ENCODE results near the gene PVR. TPM values are rescaled to one million over a fixed set of nuclear protein-coding genes. Genes with fewer than 3 reads are reported as not detected.
"Not testable (repeated sequence)": the region's sequence is repeated elsewhere in the genome, so short reads cannot be mapped to it uniquely, and the experiment has no call there.

The PVR gene
- total and polyA plus RNA-seq, 4 donors, result 11.4 to 49.0 (median 32.1) TPM

GRCh38 chr19:44666852-44667556 is 23.3 kb downstream of the PVR start:
- WGBS, result 83% methylated on average over 7 of the region's 7 CpGs

GRCh38 chr19:44668985-44669764 is 25.5 kb downstream of the PVR start:
- no peaks in the 10 kb centered on the region for H3K9me3 ChIP-seq (ENCODE audit: control insufficient read depth in 4 of 4, low read length in 3 of 4)
- WGBS, result 52% methylated on average over 2 of the region's 2 CpGs
- H3K4me3 ChIP-seq (ENCODE audit: low read depth in 1 of 3, low read length in 3 of 3), result no peak overlapping the region
- no peak for DNase-seq (ENCODE audit: low spot score)
- no peak overlapping the region for H3K27ac ChIP-seq (ENCODE audit: low read depth in 1 of 2, low read length in 2 of 2)
- H3K27me3 ChIP-seq (ENCODE audit: control insufficient read depth in 4 of 4, insufficient read depth in 4 of 4, low read length in 3 of 4), result no peaks in the 10 kb centered on the region
- H3K4me1 ChIP-seq (ENCODE audit: control insufficient read depth in 4 of 4, insufficient read depth in 4 of 4, low read length in 3 of 4), result no peaks in the 10 kb centered on the region
- peaks cover 0 to 3% (median under 1%) of the 10 kb centered on the region in 4 donors for H3K36me3 ChIP-seq (ENCODE audit: control insufficient read depth in 4 of 4, insufficient read depth in 3 of 4, low read depth in 1 of 4, low read length in 3 of 4)
- TF ChIP-seq JUND (IDR thresholded peaks at IDR 0.05) (no peak), RXRA (IDR thresholded peaks at IDR 0.05) (peak in 1 of 2 donors; percentile 25), ATF3 (IDR thresholded peaks at IDR 0.05) (no peak), CTCF (IDR thresholded peaks at IDR 0.05; ENCODE audit: low read depth, low read length, missing input control) (no peak), HNF4A (conservative IDR thresholded peaks at IDR 0.05) (peak; percentile 25 to 56), FOXA2 (IDR thresholded peaks at IDR 0.05) (no peak), GABPA (IDR thresholded peaks at IDR 0.05 in 1 of 2, conservative IDR thresholded peaks at IDR 0.05 in 1 of 2) (no peak)
- no peak overlapping the region for H3K9ac ChIP-seq (ENCODE audit: low read depth in 1 of 2, low read length in 2 of 2)

More at GRCh38 chr19:44666852-44667556, 23.3 kb downstream of the PVR start:
- Histone ChIP-seq H3K27me3 (ENCODE audit: control insufficient read depth in 4 of 4, insufficient read depth in 4 of 4, low read length in 3 of 4) (no peaks in the 10 kb centered on the region), H3K36me3 (ENCODE audit: control insufficient read depth in 4 of 4, insufficient read depth in 3 of 4, low read depth in 1 of 4, low read length in 3 of 4) (peaks cover 0 to 15% (median 7%) of the 10 kb centered on the region in 4 donors), H3K4me1 (ENCODE audit: control insufficient read depth in 4 of 4, insufficient read depth in 4 of 4, low read length in 3 of 4) (no peaks in the 10 kb centered on the region), H3K9ac (ENCODE audit: low read depth in 1 of 2, low read length in 2 of 2) (no peak overlapping the region), H3K9me3 (ENCODE audit: control insufficient read depth in 4 of 4, low read length in 3 of 4) (no peaks in the 10 kb centered on the region), H3K27ac (ENCODE audit: low read depth in 1 of 2, low read length in 2 of 2) (no peak overlapping the region), H3K4me3 (ENCODE audit: low read depth in 1 of 3, low read length in 3 of 3) (no peak overlapping the region)
- DNase-seq (ENCODE audit: low spot score), result no peak
- TF ChIP-seq HNF4A (conservative IDR thresholded peaks at IDR 0.05), result no peak
- TF ChIP-seq GABPA (IDR thresholded peaks at IDR 0.05 in 1 of 2, conservative IDR thresholded peaks at IDR 0.05 in 1 of 2), result no peak
- no peak for TF ChIP-seq HNF4G (IDR thresholded peaks at IDR 0.05)
- TF ChIP-seq SP1 (IDR thresholded peaks at IDR 0.05), result no peak
- no peak for TF ChIP-seq EGR1 (IDR thresholded peaks at IDR 0.05; ENCODE audit: low read depth in 2 of 2)
- no peak for TF ChIP-seq MAX (IDR thresholded peaks at IDR 0.05)
- no peak for TF ChIP-seq CTCF (IDR thresholded peaks at IDR 0.05; ENCODE audit: low read depth, low read length, missing input control)
- no peak for TF ChIP-seq NR2F2 (IDR thresholded peaks at IDR 0.05)
- TF ChIP-seq TAF1 (conservative IDR thresholded peaks at IDR 0.05), result no peak
- TF ChIP-seq ATF3 (IDR thresholded peaks at IDR 0.05), result no peak
- TF ChIP-seq RAD21 (IDR thresholded peaks at IDR 0.05), result no peak
- TF ChIP-seq YY1 (IDR thresholded peaks at IDR 0.05), result no peak

- not testable (repeated sequence) for H3K4me3 ChIP-seq (ENCODE audit: low read depth in 1 of 3, low read length in 3 of 3); H3K9me3 ChIP-seq (ENCODE audit: control insufficient read depth in 4 of 4, low read length in 3 of 4); H3K4me1 ChIP-seq (ENCODE audit: control insufficient read depth in 4 of 4, insufficient read depth in 4 of 4, low read length in 3 of 4); DNase-seq (ENCODE audit: low spot score); H3K27me3 ChIP-seq (ENCODE audit: control insufficient read depth in 4 of 4, insufficient read depth in 4 of 4, low read length in 3 of 4); H3K9ac ChIP-seq (ENCODE audit: low read depth in 1 of 2, low read length in 2 of 2); H3K36me3 ChIP-seq (ENCODE audit: control insufficient read depth in 4 of 4, insufficient read depth in 3 of 4, low read depth in 1 of 4, low read length in 3 of 4); H3K27ac ChIP-seq (ENCODE audit: low read depth in 1 of 2, low read length in 2 of 2)
- 96% methylated on average over 2 of the region's 2 CpGs for WGBS
Measured at GRCh38 chr19:44670027-44670426, 26.3 kb downstream of the PVR start.

All from liver (tissue), 9 donors.